Measurements from ENCODE around the gene EBF3.

EBF3 gene

DNA sequence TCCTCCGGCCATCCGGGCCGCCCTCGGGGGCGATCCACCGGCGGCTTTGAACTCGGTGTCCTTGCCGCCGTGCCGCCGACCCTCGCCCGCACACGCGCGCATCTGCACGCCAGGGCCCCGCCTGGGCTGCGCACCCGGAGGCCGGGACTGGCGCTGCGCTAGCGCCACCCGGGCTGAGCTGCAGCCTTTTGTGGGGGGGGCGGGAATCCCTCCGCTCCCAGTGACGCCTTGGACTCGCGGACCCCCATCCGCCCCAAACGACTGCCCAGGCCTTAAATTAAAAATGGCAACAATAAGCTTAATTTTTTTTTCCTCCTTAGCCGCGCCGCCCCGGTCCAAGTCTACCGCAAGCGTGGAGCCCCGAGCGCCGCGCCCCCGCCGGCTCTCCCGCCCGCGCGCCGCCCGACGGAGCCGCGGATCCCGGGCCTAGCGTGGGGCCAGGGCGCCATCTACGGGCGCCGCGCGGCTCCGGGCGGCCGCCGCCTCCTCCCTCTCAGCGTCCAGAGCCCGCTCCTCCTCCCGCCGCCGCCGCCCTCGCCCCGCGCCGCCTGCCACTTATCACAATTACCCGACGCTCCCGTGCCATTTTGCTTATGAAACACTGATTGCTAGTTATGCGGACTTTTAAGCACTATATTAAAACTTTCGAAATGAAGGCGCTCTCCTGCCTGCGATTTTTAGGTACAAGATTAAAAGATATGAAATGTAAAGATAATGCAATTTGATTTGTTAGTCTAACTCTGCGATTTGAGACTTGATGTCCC is 7.5 kb upstream of the EBF3 start:
- DNase-seq: peak; percentile 91

DNA sequence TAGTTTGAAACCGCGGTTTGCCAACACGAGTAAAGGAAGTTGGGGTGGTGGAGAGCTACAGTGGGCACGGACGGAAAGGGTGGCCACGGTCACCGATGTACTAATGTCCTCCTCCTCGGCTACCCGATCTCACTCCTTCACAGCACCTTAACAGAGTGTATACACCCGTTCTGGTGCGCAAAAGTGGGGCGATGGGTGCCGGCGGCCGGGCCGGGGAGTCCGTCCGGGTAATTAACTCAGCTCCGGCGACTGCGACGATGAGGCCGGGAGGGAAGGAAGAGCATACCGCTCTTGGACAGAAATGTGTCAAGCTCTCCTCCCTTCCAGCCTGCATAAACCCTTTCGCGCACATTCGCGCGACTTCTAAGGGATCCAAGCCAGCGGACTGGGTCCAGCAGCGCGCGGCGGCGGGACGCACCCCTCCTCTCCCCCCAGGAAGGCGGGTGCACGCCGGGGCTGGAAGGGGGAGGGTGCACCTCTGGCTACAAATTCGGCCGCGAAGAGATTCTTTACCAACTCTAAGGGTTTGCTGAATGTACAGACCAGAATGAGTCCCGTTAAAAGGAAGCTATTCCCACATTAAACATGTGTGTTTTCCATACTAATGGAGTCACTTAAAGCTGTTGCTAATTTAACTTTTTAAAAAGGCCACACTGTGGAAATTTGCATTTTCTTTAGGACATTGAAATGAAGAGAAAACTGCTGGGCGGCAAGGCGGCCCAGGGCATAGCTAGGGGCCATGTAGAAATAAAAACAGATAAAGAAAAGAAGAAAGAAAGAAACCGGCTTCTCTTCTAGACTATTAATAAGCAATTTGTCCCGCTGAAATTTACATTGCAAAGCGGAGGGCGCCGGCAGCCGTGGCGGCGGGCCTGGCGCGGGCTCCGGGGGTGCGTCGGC is 6.6 kb upstream of the EBF3 start:
- peak; percentile 70 for DNase-seq

DNA sequence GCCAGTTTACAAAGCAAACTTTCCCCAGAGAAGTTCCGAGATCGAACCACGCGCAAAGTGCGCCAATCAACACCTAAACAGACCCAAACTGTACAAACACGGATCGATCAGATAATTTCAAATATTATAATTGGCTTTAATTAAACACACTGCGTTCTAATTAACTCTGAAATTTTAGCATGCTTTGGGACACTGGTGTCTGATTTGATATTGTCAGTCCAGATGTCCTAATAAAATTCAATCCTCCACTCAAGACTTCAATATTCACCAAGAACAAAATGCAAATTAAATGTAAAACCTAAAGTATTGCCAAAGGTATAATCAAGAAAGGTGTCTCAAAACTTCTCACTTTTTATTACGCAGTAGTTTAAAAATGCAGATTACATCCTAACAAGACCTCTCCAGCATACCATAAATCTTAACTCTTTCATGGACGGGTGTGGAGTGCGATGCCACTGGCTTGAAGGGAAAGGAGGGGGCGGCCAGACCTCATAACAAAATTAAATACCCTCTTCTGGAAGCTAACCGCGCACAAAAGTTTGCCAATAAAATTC is 5.9 kb upstream of the EBF3 start:
- peak; percentile 65 for DNase-seq

DNA sequence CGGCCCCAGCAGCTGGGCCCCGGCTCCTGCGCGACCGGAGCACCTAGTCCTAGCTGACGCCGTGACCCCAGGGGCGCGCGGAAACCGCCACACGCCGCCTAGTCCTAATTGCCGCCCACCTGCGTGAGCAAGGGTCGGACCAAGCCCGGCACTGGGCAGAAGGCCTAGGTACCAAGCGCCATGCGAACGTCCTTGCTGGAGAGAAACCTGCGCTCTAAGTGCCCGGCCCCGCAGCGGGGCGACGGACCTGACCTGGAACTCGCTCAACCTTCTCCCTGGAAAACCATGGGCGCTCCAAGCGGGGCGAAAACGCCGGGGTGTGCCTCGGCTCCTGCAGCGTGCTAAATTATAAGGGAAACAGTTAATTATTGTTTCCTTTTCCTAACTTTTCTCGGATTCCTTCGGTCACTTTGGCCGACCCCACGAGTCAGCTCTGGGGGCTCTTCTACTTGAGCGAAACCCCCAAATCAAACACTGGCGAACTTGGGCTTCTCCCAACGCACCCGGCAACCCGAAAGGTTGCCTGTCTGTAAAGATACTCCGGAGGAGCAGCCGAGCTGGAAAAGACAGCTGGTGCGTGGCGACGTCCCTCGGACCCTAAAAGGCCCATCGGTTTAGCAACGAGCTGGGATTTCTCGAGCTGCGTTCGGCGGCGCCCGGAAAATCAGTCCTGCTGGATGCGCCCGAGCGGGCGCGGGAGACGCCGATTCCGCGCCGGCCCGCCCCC is 5.3 kb upstream of the EBF3 start:
- peak; percentile 67 for DNase-seq

DNA sequence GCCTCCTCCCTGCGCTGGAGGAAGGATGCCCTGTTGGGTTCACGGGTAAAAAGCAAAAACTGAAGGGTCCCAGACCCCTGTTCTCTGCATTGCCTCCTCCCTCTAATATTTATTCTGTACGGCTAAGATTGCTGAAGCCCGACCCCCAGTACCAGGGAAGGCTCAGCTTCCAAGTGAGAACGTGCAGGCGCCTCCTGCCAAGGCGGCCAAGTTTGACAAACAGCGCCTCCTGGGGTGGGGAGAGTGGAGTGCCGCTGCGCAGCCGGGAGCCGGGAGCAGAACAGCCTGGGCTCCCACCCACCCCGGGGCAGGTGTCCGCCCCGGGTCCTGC is 4.7 kb upstream of the EBF3 start:
- peak; percentile 95 for DNase-seq

DNA sequence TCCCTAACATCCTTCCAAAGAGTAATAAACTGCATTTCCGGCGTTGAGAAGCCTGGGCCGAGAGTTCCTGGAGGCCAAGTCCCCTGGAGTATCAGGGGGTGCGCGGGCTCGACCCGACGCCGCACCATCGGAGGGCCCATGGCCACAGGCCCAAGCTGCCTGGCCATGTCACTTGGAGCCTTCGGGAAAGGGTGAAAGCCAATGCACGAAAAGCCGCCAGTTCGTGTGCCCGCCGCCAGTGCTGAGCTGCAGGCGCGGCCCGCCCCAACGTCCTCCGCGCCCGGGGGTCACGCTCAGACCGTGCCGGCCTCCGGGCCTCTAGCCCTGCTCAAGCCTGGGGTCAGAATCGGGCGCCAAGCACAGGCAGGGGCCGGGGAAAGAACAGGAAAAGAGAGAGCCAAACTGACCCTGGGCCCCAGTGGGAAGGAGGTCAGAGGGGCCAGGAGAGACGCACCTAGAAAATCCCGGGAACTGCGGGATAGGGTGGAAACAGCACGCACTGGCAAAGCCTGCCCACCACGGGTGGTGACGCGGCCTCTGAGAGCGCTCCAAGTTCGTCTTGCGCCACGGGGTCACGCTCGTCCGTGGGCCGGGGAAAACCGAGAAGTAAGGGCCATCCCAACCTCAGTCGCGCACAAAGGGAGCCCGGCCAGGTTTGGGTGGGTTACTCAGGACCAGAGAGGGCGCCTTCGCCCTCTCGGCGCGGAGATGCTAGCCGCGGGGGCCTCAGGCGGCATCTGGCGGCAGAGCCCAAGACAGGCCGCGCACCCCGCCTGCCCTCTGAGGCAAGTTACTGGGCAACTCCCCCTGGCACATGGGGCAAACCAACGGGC is 4.2 kb upstream of the EBF3 start:
- DNase-seq: peak; percentile 48

DNA sequence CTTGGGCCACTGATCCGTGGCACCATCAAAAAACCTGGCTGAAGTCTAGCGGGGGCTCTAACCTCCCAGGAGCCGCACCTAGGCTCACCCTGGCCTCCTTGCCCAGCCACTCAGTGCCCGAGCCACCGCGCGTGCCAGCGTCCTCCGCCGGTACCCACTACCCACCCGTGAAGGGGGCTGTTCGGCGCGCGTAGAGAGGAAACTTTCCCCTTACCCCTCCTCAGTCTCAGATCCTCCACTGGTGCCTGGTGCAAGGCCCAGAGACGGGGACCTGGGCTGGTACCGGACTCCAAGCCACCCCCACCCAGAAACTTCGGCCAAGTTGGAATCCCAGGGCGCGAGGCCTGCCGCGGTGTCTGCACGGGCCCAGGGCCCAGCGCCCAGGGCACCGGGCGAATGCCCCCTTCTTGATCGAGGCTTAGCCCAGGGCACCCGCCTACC is 3.5 kb upstream of the EBF3 start:
- DNase-seq: no peak

DNA sequence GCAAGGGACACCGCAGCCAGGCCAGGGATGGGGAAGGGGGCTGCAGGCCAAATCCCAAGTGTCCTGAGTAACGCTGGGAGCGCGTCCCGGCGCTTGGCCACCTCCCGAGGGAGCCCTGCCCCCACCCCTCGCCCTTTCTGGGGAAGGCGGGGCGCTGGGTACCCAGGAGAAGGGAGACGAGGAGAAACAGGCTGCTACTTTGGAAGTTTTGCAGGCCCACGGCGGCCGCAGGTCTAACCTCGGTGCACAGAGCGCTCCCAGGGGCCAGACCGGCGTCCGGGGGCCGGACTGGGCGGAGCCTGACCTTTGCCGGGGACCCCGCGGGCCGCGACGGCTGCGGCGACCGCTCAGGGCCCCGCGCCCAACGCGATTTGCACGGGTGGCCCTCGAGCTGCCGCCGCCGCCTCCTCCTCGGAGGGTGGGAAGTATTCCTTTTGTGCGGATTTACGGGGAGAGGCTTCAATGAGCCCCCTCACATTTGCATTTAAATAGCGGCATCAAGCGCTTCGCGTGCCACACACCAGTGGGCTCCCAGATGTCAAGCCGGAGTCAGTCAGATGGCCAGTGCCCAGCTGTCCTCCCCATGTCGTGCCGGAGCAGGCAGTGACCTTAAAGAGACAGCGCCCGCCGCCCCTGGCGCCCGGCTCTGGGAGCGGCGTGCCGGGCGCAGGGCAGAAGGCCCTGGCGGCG is 3.0 kb upstream of the EBF3 start:
- peak; percentile 75 for DNase-seq

DNA sequence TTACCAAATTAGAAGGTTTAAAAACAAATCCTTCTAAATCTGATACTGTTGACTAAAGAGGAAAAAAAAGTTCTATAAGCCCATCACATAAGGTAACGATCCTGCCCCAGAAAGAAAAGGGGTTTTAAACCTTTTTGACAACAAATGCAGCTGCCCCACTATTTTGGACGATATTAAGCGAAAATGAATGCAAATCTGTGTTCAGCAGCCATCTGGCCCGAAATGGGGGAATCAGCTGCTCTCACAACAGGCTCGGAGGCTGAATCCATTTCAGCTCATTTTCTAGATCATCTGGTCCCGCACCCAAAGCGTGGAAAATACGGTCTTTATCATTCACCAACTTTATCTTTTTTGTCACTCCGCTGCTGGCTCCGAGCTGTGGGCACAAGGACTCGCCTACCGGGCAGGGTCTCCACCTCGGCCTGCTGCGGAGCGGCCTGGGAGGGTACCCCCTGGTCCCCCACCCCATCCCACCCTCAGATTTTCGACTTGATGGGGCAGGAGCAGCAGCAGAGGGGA is 2.4 kb upstream of the EBF3 start:
- peak; percentile 74 for DNase-seq

DNA sequence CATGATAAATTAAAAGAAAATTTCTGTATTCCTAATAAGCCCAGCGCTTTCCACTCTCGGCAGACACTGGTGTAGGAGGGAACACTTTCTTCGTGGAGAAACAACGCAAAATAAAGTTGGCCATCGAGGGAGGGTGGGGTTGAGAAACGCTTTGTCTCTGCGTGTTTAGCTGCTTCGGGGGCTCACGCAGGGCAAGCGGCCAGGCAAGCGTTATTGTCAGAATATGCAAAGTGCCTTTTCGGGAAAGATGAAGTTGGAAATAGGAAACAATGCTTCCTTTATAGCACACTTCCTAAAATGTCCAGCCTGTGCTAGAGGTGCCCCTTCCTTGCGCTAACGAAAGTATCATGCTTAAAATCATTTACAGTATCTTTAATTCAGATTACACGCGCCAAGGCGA is 1.9 kb upstream of the EBF3 start:
- no peak for DNase-seq

DNA sequence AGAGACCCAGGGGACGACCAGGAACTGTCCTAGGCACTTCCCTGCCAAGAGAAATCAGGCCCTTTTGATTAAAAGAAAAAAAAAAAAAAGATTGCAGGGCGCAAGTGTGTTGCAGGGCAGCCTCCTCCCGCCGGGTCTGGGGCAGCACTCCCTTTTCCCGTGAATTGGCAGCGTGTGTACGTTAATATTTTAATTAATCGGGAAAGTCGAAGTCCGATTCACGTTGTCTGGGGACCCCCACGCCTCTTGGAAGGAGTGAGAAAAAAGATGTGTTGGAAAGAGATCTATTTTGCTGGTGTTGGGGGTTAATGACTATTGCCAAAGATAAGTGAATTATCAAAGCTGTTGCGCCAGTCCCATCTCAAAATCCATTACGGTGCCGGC is 1.3 kb upstream of the EBF3 start:
- DNase-seq: peak; percentile 65

DNA sequence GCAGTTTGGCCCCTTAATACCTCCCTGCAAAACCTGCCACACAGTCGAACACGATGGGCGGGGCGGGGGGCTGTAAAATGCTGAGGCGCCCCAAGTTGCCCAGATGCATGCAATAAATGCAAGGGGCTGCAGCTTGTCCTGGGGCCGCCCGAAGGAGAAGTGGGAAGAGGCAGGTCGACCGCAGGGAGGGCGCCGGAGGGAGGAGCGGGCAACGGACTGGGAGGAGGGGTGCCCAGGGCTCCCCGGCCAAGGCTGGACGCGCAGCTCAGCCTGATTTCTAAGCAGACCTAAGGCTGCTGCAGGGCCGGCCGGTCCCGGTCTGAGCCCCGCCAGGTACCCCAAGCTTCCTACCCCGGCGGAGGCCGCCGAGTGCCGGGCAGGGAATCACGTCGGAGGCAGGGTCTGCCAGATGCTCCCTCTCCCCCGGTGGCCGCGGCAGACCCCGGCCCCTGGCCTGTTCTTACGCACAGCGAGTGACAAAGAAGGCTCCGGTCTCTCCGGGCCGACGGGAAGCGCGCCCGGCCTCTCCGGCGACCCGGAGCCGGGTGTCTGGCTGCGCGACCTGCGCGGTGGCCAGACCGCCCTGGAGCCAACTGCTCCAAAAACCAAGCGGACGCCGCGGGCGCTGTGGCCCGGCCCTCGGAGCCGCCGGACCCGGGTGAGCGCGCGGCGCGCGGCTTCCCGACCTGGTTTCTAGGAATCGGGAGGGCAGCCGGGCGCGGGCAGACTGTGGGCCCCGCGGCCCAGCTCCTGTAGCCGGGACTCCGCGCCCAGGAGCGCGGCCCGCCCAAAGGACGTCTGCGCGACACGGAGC is 744 bp upstream of the EBF3 start:
- peak; percentile 82 for DNase-seq

DNA sequence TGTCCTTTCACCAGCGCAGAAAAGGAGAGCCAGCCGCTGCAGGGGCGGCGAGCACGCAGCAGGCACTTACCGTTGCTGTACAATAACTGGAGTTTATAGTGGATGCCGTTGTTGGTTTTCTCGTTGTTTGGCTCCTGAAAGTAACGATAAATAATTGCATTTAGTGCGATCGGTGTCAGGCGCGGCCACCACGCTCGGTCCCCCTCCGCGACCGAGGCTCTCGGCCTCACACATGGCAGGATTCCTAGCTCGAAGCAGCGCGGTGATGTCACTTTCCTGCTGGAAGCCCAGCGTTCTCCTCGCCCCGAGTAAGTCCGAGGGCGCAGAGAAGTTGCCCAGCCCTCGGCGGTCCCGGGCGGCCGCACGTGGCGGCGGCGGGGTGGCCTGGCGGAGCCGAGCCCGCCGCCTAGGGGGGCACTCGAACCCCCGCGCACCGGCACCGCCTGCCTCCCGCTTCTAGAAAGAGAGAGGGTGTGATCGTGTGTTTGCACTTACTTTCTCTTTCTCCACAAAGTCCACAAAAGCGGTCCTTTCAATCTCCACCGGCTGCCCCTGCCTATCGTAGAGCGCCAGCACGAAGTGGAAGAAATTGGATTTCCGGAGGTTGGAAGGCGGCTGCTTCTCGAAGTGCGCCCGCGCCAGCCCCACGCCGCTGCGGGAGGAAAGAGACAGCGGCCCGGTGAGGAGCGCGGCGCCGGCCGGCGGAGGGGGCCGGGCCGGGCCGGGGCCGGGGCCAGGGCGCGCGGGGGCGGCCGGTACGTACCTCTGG is 1.0 kb downstream of the EBF3 start:
- peak; percentile 83 for DNase-seq

DNA sequence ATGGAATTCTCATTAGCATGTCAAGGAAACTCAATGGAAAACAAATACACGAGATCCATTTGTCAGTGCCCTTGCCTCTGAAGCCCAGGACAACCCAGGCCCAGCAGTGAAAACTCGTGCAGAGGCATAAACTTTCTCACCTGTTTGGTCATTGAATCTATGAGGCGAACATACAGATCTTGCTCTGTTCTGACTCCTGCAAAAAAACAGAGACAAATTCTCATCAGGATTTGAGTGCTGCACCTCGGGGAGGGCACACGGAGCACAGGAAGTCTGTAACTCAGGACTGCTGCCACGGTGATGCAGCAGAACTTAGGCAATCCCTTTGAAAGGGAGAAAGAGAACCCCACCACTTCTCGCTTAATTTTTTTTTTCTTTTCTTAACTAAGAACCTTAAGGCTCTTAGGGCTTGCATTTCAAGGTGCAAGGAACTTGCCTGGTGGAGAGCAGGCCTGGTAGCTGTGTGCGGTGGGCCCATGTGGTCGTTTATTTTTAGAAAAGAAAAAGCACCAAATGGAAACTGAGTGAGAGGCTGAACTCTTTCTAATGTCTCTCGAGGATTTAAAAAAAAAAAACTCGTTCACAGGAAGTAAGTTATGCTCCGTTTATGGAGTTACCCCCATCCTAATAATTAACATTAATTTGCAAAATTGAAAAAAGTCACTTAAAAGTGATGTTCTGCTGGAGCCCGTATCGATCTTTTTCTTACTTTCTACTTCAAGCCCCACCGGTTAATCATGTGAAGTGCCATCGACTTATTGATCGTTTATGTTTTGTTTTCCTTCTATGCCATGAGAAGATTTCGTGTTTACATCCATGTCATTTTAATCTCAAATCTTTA is 1.8 kb downstream of the EBF3 start:
- peak; percentile 85 for DNase-seq

DNA sequence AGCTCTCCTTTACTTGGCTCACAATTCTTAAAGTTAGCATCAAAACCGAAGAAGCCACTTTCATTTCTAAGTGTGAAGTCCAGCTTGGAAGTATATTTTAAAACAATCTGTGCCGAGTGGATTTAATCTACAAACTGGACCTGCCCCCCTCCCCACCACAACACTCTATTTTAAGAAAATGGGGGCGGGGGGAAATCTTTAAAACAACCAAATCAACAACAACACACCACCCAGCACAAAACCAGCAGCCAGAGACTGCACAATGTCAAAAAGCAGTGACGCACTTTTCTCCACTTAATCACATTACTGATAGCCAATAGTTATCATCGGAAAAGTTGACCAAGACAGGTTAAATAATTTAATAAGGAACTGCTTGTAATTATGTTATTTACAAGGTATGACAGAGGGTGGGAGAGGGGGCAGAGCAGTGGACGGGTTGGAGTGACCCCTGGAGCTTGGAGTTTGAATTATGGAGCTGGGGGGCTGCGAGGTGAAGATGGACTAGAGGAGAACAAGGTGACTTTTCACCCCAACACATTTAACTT is 2.8 kb downstream of the EBF3 start:
- peak; percentile 73 for DNase-seq

DNA sequence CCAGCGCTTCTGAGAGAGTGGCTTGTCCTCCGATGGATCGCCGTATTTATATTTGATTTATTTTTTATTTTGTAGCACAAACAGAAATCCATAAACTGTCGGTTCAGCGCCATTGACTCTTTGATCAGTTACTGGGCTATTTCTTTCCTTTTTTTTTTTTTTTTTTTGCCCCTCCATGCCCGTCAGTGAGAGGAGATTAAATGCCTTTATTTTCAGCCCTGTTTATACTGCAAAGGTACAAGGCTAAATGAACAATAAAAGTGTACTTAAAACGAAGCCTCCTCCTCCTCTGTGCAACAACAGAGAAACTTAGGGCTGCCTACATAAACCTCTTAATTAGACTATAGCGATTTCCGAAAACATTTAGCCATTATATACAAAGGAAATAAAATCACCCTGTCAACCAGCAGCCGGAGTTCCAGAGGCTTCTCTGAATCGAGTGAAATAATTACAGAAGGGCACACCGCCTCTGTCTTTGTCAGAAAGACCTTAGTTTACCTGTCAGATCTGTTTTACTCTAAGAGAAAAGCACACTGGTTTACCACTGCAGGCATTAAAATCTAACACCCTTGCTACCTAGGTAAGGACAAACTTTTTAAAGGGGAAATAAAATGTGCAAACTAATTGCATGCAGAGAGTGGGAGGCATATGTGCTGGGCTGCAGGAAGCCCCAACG is 3.5 kb downstream of the EBF3 start:
- peak; percentile 77 for DNase-seq

DNA sequence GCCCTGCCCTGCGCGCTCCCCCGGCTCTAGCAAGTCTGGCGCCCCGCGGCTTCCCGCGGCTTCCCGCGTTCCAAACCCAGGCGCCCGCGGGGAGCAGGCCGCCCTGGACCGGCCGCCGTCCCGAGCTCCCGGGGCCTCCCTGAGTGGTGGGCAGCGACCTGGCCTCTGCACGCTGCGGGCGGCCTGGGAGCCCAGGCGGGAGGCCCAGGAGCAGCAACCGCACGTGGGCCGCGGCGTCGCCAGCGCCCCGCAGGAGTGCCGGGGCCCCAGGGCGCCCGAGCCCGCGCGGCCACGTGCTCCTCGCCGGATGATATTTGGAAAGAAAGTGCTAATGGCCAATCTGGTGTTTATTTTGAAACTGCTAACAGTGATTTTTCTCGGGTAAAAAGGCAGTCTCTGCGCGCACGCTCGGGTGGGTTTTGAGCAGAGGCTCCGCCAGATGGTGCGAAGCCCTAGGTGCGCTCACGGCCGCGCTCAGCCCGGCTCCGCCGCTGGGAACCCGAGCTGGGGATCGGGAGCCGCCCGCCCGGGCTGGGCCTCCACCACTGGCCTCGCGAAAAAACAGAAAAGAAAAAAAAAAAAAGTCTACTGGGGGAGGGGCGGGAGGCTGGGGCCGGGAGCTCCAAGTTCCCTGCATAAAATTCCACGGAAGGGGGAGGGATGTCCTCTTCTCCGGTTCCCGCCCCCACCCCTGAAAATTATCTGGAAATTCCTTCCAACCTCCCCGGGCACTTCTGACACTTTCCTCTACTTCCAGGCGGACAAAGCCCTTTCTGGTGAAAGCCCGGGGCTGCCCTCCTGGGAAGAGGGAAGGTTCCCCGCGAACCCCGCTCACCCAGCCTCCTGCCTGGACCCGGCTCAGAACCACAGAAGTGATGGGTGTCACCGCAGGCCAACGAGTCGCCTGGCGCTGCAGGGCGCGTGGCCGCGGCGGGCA is 4.3 kb downstream of the EBF3 start:
- peak; percentile 72 for DNase-seq
